ENCODE data around the gene MAPK8IP1. TPM values are rescaled to one million over a fixed set of nuclear protein-coding genes. Genes with fewer than 3 reads are reported as not detected.

MAPK8IP1 gene
- total RNA-seq, 1 experiment from 2014 or later = 2.2 TPM

DNA sequence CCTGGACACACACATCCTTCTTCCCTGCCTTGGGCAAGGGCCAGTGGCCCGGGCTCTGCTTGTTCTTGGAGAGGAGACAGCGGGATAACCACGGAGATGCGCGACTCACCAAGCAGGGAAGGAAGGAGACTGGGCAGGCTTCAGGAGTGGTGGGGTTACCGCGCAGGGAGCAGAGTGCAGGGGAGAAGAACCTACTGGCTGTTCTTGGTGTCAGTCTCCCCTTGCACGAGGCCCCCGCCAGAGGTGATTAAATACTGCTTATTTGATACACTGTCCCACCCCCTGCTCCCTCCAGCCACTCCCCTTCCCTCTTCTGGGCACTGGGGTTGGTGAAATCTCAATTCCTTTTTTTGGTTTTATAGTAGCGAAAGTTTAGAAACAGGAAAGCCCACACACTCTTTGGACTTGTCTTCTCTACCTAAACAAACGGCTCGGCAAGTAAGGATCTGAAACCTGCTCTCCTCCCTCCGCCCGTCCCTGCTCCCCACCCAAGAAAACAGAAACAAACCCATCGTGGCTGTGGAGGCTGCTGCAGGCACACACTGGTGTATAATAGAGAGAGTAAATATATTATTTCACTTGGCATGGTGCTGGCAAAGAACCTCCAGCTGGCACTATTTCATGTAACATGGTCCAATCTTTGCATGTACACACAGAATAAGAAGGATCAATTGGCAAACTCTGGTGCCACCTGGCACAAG, 47.8 kb downstream of the MAPK8IP1 start:
- Mint-ChIP-seq H3K4me3 (ENCODE audit: unreplicated experiment) (no peak overlapping the region), H3K27ac (ENCODE audit: low read depth, unreplicated experiment) (no peak overlapping the region), H3K4me1 (ENCODE audit: insufficient read depth, unreplicated experiment) (peaks cover 23% of the 10 kb centered on the region), H3K9me3 (ENCODE audit: unreplicated experiment) (no peaks in the 10 kb centered on the region), H3K36me3 (ENCODE audit: insufficient read depth, unreplicated experiment) (peaks cover 67% of the 10 kb centered on the region), H3K27me3 (ENCODE audit: insufficient read depth, unreplicated experiment) (no peaks in the 10 kb centered on the region)
- TF ChIP-seq, protein P1, sequence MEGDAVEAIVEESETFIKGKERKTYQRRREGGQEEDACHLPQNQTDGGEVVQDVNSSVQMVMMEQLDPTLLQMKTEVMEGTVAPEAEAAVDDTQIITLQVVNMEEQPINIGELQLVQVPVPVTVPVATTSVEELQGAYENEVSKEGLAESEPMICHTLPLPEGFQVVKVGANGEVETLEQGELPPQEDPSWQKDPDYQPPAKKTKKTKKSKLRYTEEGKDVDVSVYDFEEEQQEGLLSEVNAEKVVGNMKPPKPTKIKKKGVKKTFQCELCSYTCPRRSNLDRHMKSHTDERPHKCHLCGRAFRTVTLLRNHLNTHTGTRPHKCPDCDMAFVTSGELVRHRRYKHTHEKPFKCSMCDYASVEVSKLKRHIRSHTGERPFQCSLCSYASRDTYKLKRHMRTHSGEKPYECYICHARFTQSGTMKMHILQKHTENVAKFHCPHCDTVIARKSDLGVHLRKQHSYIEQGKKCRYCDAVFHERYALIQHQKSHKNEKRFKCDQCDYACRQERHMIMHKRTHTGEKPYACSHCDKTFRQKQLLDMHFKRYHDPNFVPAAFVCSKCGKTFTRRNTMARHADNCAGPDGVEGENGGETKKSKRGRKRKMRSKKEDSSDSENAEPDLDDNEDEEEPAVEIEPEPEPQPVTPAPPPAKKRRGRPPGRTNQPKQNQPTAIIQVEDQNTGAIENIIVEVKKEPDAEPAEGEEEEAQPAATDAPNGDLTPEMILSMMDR (IDR thresholded peaks at IDR 0.05; ENCODE audit: unreplicated experiment) = no peak
- DNase-seq (ENCODE audit: unreplicated experiment) = peak; percentile 9
- CTCF ChIA-PET = interaction anchor here (1.5 kb wide), 1 partner anchor 32 kb away, joined by 4 read pairs; no protein-coding TSS in a partner anchor
- POLR2A ChIA-PET = interaction anchor here (0.9 to 1.4 kb wide), 2 partner anchors 9 to 14 kb away, joined by 3 to 4 read pairs; no protein-coding TSS in a partner anchor
- TSS peak; percentile 52 for BruUV-seq (replicated peaks)
- intact Hi-C loops (cut with micrococcal nuclease) = no loop called here

DNA sequence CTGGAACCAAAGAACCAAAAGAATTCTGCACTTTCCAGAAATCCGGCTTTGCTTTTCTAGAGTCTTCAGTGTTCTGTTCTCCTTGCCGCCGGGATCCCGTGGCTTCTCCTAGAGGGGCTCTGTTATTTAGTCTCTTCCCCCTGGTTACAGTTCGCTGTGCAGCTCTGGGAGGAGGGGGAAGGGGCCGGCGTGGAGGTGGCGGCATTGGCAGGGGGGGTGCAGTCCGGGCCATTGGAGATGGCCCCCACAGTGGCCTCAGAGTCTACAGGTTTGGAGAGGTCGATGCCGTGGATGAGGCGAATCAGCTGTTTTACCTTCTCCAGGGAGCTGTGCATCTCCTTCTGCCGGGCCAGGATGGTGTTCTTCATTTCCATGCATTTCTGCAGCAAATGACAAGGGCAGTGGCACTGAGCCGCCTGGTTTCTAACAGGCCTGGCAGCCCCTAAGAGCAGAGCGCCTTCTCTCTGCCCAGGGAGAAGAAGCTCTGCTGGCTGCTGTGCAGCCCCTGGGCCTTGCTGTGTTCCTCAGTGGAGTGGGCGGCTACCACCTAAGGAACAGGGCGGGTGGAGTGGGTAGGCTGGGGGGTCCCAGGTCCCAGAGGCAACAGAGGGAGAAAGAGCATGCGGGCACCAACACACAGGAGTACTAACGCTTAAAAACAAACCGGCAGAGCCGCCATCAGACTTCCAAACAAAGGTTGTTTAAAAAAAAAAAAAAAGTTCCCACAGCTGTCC, 48.6 kb downstream of the MAPK8IP1 start:
- intact Hi-C loops (cut with micrococcal nuclease) = no loop called here
- ChIA-PET CTCF (interaction anchor here (0.7 to 1.5 kb wide), 2 partner anchors 32 to 62 kb away, joined by 3 to 4 read pairs; no protein-coding TSS in a partner anchor), POLR2A (no interaction called here)
- Mint-ChIP-seq H3K4me3 (ENCODE audit: unreplicated experiment) (no peak overlapping the region), H3K27ac (ENCODE audit: low read depth, unreplicated experiment) (no peak overlapping the region), H3K9me3 (ENCODE audit: unreplicated experiment) (no peaks in the 10 kb centered on the region), H3K4me1 (ENCODE audit: insufficient read depth, unreplicated experiment) (peaks cover 23% of the 10 kb centered on the region), H3K27me3 (ENCODE audit: insufficient read depth, unreplicated experiment) (no peaks in the 10 kb centered on the region), H3K36me3 (ENCODE audit: insufficient read depth, unreplicated experiment) (peaks cover 67% of the 10 kb centered on the region)
- BruUV-seq (replicated peaks) = no TSS peak
- no peak for DNase-seq (ENCODE audit: unreplicated experiment)
- TF ChIP-seq, protein P1 (IDR thresholded peaks at IDR 0.05; ENCODE audit: unreplicated experiment) = no peak

DNA sequence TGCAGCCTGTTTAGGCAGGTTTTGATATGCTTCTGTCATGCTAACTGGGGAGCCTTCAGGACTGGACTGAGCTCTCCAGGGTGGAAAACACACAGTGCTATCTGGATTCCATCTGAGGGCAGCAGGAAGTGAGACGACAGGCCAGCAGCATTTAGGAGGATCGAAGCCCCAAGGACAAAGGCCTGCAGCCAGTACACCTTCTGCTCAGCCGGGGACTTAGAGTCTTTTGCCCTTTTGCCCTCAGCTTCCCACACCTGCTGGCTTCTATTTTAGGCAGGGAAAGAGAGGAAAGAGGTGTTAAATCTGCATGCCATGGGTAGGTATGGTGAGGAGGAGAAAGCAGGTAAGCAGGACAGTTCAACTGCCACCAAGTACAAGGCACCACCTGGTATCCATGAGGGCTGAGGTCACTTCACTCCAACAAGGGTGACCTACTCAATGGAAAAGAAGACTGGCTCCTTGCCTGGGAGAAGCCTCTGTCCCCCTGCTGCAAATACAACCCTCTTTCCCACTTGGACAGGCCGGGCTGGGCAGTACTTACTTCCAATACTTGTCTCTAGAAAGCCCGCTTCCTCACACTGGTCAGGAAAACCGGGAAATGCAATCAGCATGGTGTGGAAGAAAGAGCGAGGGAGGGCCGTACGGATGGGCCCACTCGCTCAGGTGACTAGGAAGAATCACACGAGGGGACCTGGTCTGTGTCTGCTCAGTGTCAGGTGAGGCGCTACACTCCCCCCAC, 49.3 kb downstream of the MAPK8IP1 start:
- intact Hi-C loops (cut with micrococcal nuclease) = no loop called here
- BruUV-seq (replicated peaks) = no TSS peak
- TF ChIP-seq, protein P1 (IDR thresholded peaks at IDR 0.05; ENCODE audit: unreplicated experiment) = no peak
- Mint-ChIP-seq H3K27me3 (ENCODE audit: insufficient read depth, unreplicated experiment) (no peaks in the 10 kb centered on the region), H3K4me1 (ENCODE audit: insufficient read depth, unreplicated experiment) (peaks cover 21% of the 10 kb centered on the region), H3K27ac (ENCODE audit: low read depth, unreplicated experiment) (no peak overlapping the region), H3K9me3 (ENCODE audit: unreplicated experiment) (no peaks in the 10 kb centered on the region), H3K36me3 (ENCODE audit: insufficient read depth, unreplicated experiment) (peaks cover 67% of the 10 kb centered on the region), H3K4me3 (ENCODE audit: unreplicated experiment) (no peak overlapping the region)
- ChIA-PET POLR2A (no interaction called here), CTCF (interaction anchor here (0.7 to 2.7 kb wide), 2 partner anchors 30 to 62 kb away, joined by 3 to 11 read pairs; no protein-coding TSS in a partner anchor)
- DNase-seq (ENCODE audit: unreplicated experiment) = no peak
